A549 (cell line): ENCODE results near the gene RPTOR.

Source experiments
- EP300 ChIP-seq, 2 experiments: fragments of >200 bp; sonication (Bioruptor Twin); formaldehyde crosslinking; IDR thresholded peaks; 2 replicates in 1 of 2; 3 replicates in 1 of 2; pipeline ENCODE4 v1.6.1; 2016 to 2017
- HOXA7 ChIP-seq: fragments of 250-450 bp; sonication (Bioruptor Pico); IDR thresholded peaks from 2 replicates; pipeline ENCODE4 v1.5.0; 2020; ENCODE audit warnings: mild to moderate bottlenecking, moderate library complexity
- MAFK ChIP-seq: fragments of 450-650 bp; IDR thresholded peaks from 2 replicates; pipeline ENCODE4 v1.6.1; 2014; ENCODE audit not compliant: partially characterized antibody
- MAZ ChIP-seq: fragments of 150-350 bp; IDR thresholded peaks from 2 replicates; pipeline ENCODE4 v1.6.1; 2014; ENCODE audit warnings: antibody characterized with exemption, low read depth, low read length, borderline replicate concordance
- NR3C1 ChIP-seq: fragments of >200 bp; sonication (Bioruptor Twin); formaldehyde crosslinking; IDR thresholded peaks from 3 replicates; pipeline ENCODE4 v1.6.1; 2017
- PHF8 ChIP-seq: fragments of 200-600 bp; sonication (generic); IDR thresholded peaks from 2 replicates; pipeline ENCODE4 v1.6.1; 2016; ENCODE audit warnings: low read depth, mild to moderate bottlenecking, antibody characterized with exemption, moderate library complexity, borderline replicate concordance
- POLR2A ChIP-seq: IDR thresholded peaks from 2 replicates; pipeline ENCODE4 v1.6.1; 2012; ENCODE audit warnings: mild to moderate bottlenecking, low read length
- RAD21 ChIP-seq, 2 experiments: fragments of >200 bp in 1 of 2; sonication (Bioruptor Twin) in 1 of 2; formaldehyde crosslinking in 1 of 2; IDR thresholded peaks in 1 of 2; conservative IDR thresholded peaks in 1 of 2; 2 replicates in 1 of 2; 3 replicates in 1 of 2; pipeline ENCODE4 v1.6.1; 2012 to 2018; ENCODE audit warnings: inconsistent platforms in 1 of 2
- RFX5 ChIP-seq: fragments of 450-650 bp; IDR thresholded peaks from 2 replicates; pipeline ENCODE4 v1.7.1; 2014; ENCODE audit warnings: antibody characterized with exemption, mild to moderate bottlenecking, moderate library complexity
- SMC3 ChIP-seq: fragments of >200 bp; sonication (Bioruptor Twin); formaldehyde crosslinking; IDR thresholded peaks from 3 replicates; pipeline ENCODE4 v1.6.1; 2018; ENCODE audit warnings: inconsistent platforms
- SREBF2 ChIP-seq: fragments of 450-650 bp; IDR thresholded peaks from 2 replicates; pipeline ENCODE4 v1.6.1; 2014; ENCODE audit warnings: mild to moderate bottlenecking, moderate library complexity
- TF ChIP-seq, protein P1 (sequence below): fragments of >200 bp; sonication (Bioruptor Twin); formaldehyde crosslinking; IDR thresholded peaks from 3 replicates; pipeline ENCODE4 v1.5.1; 2016
- TF ChIP-seq, protein P2 (sequence below): IDR thresholded peaks from 2 replicates; pipeline ENCODE4 v1.6.1; 2012

DNA sequence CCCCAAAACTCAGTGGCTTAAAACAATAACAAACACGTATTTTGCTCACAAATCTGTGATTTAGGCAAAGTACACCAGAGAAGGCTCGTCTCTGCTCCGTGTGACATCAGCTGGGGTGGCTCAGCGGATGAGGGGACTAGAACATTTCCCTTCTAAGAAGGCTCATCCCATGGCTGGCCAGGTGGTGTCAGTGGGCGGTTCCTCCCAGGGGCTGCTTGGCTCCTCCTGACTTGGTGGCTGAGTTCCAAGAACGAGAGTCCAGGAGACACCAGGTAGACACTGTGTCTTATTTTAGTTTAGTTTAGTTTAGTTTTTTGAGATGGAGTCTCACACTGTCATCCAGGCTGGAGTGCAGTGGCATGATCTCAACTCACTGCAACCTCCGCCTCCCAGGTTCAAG lies 441.4 kb downstream of the RPTOR start:
- TF ChIP-seq EP300 (IDR thresholded peaks at IDR 0.05), result no peak
- TF ChIP-seq, protein P1, sequence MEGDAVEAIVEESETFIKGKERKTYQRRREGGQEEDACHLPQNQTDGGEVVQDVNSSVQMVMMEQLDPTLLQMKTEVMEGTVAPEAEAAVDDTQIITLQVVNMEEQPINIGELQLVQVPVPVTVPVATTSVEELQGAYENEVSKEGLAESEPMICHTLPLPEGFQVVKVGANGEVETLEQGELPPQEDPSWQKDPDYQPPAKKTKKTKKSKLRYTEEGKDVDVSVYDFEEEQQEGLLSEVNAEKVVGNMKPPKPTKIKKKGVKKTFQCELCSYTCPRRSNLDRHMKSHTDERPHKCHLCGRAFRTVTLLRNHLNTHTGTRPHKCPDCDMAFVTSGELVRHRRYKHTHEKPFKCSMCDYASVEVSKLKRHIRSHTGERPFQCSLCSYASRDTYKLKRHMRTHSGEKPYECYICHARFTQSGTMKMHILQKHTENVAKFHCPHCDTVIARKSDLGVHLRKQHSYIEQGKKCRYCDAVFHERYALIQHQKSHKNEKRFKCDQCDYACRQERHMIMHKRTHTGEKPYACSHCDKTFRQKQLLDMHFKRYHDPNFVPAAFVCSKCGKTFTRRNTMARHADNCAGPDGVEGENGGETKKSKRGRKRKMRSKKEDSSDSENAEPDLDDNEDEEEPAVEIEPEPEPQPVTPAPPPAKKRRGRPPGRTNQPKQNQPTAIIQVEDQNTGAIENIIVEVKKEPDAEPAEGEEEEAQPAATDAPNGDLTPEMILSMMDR, result no peak
- no peak for TF ChIP-seq HOXA7
- TF ChIP-seq SMC3, result no peak
- no peak for TF ChIP-seq POLR2A
- TF ChIP-seq RFX5, result no peak
- no peak for TF ChIP-seq NR3C1
- TF ChIP-seq SREBF2, result no peak
- no peak for TF ChIP-seq PHF8
- no peak for TF ChIP-seq MAFK
- no peak for TF ChIP-seq MAZ
- no peak for TF ChIP-seq RAD21 (conservative IDR thresholded peaks at IDR 0.05 in 1 of 2, IDR thresholded peaks at IDR 0.05 in 1 of 2)
- TF ChIP-seq, protein P2, sequence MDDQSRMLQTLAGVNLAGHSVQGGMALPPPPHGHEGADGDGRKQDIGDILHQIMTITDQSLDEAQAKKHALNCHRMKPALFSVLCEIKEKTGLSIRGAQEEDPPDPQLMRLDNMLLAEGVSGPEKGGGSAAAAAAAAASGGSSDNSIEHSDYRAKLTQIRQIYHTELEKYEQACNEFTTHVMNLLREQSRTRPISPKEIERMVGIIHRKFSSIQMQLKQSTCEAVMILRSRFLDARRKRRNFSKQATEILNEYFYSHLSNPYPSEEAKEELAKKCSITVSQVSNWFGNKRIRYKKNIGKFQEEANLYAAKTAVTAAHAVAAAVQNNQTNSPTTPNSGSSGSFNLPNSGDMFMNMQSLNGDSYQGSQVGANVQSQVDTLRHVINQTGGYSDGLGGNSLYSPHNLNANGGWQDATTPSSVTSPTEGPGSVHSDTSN, result no peak
